Vagina (tissue), 2 donors: Measurements from ENCODE around the gene HYAL1.

Source experiments
- POLR2A ChIP-seq, 2 donors: fragments of 450-650 bp; IDR thresholded peaks; one replicate each; pipeline ENCODE4 v1.6.1; 2017; ENCODE audit warnings: antibody characterized with exemption in 2 of 2, mild to moderate bottlenecking in 2 of 2, moderate library complexity in 2 of 2
- POLR2AphosphoS5 ChIP-seq, 2 donors: sonication (generic); formaldehyde crosslinking; IDR thresholded peaks; one replicate each; pipeline ENCODE4 v1.9.0; 2017; ENCODE audit warnings: antibody characterized with exemption in 2 of 2, mild to moderate bottlenecking in 2 of 2, low read depth in 1 of 2; ENCODE audit not compliant: insufficient read depth in 1 of 2
- TF ChIP-seq, protein P1 (sequence below), 3 experiments: fragments of 450-650 bp in 2 of 3; fragments of 200-600 bp in 1 of 3; sonication (generic) in 1 of 3; IDR thresholded peaks; one replicate each; pipeline ENCODE4 v1.5.1; 2017 to 2019; ENCODE audit warnings: antibody characterized with exemption in 3 of 3, mild to moderate bottlenecking in 2 of 3, moderate library complexity in 2 of 3

- TF ChIP-seq, protein P1, sequence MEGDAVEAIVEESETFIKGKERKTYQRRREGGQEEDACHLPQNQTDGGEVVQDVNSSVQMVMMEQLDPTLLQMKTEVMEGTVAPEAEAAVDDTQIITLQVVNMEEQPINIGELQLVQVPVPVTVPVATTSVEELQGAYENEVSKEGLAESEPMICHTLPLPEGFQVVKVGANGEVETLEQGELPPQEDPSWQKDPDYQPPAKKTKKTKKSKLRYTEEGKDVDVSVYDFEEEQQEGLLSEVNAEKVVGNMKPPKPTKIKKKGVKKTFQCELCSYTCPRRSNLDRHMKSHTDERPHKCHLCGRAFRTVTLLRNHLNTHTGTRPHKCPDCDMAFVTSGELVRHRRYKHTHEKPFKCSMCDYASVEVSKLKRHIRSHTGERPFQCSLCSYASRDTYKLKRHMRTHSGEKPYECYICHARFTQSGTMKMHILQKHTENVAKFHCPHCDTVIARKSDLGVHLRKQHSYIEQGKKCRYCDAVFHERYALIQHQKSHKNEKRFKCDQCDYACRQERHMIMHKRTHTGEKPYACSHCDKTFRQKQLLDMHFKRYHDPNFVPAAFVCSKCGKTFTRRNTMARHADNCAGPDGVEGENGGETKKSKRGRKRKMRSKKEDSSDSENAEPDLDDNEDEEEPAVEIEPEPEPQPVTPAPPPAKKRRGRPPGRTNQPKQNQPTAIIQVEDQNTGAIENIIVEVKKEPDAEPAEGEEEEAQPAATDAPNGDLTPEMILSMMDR (IDR thresholded peaks at IDR 0.05) = no peak
- TF ChIP-seq POLR2AphosphoS5 (IDR thresholded peaks at IDR 0.05; ENCODE audit: insufficient read depth in 1 of 2, low read depth in 1 of 2) = no peak
- TF ChIP-seq POLR2A (IDR thresholded peaks at IDR 0.05) = peak in 1 of 2 donors; percentile 17
These were observed 17.5 kb upstream of the HYAL1 start for GRCh38 chr3:50320853-50321335.
